Measurements from ENCODE around the gene KDM6B. TPM values are rescaled to one million over a fixed set of nuclear protein-coding genes. Genes with fewer than 3 reads are reported as not detected.
A peak's percentile ranks its signal among the peaks of the same experiment; 100 is the strongest.

The KDM6B gene
- total and polyA plus RNA-seq, 9 of the 15 experiments (the other 6 are each of a cell fraction or from before 2014, with no cell fraction given) = 0.01 to 22.9 (median 2.2) TPM

- TF ChIP-seq, protein P1, sequence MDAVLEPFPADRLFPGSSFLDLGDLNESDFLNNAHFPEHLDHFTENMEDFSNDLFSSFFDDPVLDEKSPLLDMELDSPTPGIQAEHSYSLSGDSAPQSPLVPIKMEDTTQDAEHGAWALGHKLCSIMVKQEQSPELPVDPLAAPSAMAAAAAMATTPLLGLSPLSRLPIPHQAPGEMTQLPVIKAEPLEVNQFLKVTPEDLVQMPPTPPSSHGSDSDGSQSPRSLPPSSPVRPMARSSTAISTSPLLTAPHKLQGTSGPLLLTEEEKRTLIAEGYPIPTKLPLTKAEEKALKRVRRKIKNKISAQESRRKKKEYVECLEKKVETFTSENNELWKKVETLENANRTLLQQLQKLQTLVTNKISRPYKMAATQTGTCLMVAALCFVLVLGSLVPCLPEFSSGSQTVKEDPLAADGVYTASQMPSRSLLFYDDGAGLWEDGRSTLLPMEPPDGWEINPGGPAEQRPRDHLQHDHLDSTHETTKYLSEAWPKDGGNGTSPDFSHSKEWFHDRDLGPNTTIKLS (IDR thresholded peaks at IDR 0.05; ENCODE audit: borderline replicate concordance, low read depth) = no peak
- TF ChIP-seq, protein P2, sequence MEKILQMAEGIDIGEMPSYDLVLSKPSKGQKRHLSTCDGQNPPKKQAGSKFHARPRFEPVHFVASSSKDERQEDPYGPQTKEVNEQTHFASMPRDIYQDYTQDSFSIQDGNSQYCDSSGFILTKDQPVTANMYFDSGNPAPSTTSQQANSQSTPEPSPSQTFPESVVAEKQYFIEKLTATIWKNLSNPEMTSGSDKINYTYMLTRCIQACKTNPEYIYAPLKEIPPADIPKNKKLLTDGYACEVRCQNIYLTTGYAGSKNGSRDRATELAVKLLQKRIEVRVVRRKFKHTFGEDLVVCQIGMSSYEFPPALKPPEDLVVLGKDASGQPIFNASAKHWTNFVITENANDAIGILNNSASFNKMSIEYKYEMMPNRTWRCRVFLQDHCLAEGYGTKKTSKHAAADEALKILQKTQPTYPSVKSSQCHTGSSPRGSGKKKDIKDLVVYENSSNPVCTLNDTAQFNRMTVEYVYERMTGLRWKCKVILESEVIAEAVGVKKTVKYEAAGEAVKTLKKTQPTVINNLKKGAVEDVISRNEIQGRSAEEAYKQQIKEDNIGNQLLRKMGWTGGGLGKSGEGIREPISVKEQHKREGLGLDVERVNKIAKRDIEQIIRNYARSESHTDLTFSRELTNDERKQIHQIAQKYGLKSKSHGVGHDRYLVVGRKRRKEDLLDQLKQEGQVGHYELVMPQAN (IDR thresholded peaks at IDR 0.05; ENCODE audit: borderline replicate concordance) = peak; percentile 85
- TF ChIP-seq MYC (IDR thresholded peaks at IDR 0.05; ENCODE audit: low read depth, low read length) (peak; percentile 73; the same call in 1 of the 2 replicates), MYC (CRISPR knock-in tag; IDR thresholded peaks at IDR 0.05; ENCODE audit: borderline replicate concordance, low read depth) (no peak), SP1 (CRISPR knock-in tag; IDR thresholded peaks at IDR 0.05) (peak; percentile 44; the same call in 1 of the 2 replicates), PHF8 (IDR thresholded peaks at IDR 0.05; ENCODE audit: borderline replicate concordance, low read length) (peak; percentile 33; the same call in 1 of the 2 replicates), ZNF449 (CRISPR knock-in tag; IDR thresholded peaks at IDR 0.05) (no peak), FUS (optimal IDR thresholded peaks at IDR 0.05; ENCODE audit: low read depth, low read length) (no peak), SAFB (IDR thresholded peaks at IDR 0.05; ENCODE audit: borderline replicate concordance, low read depth, low read length) (peak; percentile 92), SMARCA5 (IDR thresholded peaks at IDR 0.05) (no peak), SRSF7 (optimal IDR thresholded peaks at IDR 0.05; ENCODE audit: low read depth, low read length) (no peak), KDM5B (IDR thresholded peaks at IDR 0.05; ENCODE audit: insufficient replicate concordance, low read depth, low read length) (peak; percentile 54), NRF1 (conservative IDR thresholded peaks at IDR 0.05 in 1 of 2, IDR thresholded peaks at IDR 0.05 in 1 of 2) (no peak; a peak in 1 of 4 replicates), FIP1L1 (IDR thresholded peaks at IDR 0.05; ENCODE audit: low read depth, low read length, poor library complexity, severe bottlenecking) (peak; percentile 7), WHSC1 (IDR thresholded peaks at IDR 0.05; ENCODE audit: low read length) (no peak), BDP1 (IDR thresholded peaks at IDR 0.05; ENCODE audit: insufficient read depth, insufficient read length) (no peak), ZBTB17 (CRISPR knock-in tag; IDR thresholded peaks at IDR 0.05) (peak; percentile 84), ETS2 (tag; IDR thresholded peaks at IDR 0.05; ENCODE audit: borderline replicate concordance, poor library complexity, severe bottlenecking) (no peak), RHOXF2B (CRISPR knock-in tag; conservative IDR thresholded peaks at IDR 0.05) (no peak), RBFOX2 (IDR thresholded peaks at IDR 0.05; ENCODE audit: low read depth, low read length) (peak; percentile 83), SMARCB1 (IDR thresholded peaks at IDR 0.05; ENCODE audit: insufficient read length, low read depth) (no peak)
- TF ChIP-seq, protein P3, sequence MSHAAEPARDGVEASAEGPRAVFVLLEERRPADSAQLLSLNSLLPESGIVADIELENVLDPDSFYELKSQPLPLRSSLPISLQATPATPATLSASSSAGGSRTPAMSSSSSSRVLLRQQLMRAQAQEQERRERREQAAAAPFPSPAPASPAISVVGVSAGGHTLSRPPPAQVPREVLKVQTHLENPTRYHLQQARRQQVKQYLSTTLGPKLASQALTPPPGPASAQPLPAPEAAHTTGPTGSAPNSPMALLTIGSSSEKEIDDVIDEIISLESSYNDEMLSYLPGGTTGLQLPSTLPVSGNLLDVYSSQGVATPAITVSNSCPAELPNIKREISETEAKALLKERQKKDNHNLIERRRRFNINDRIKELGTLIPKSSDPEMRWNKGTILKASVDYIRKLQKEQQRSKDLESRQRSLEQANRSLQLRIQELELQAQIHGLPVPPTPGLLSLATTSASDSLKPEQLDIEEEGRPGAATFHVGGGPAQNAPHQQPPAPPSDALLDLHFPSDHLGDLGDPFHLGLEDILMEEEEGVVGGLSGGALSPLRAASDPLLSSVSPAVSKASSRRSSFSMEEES (CRISPR knock-in tag; IDR thresholded peaks at IDR 0.05) = no peak
Observed at GRCh38 chr17:7843536-7844291, 9.7 kb downstream of the KDM6B start (continued).

Measured in K562 (cell line).